HEK293 (cell line): ENCODE results near the gene SERINC5.

Source experiments
- CTCF ChIA-PET: fragments of 350-600 bp; formaldehyde crosslinking; extraction: SDS; loops from one replicate; lab custom pipeline; 2021; ENCODE audit warnings: antibody characterized with exemption; lab: Yijun Ruan, JAX
- POLR2A ChIA-PET: fragments of 300-600 bp; formaldehyde crosslinking; extraction: SDS; loops from one replicate; lab custom pipeline; 2020; ENCODE audit warnings: antibody characterized with exemption, inconsistent platforms; lab: Yijun Ruan, JAX
- H3K27ac ChIP-seq: fragments of 200-500 bp; sonication (Bioruptor generic); 2 replicates; pipeline ENCODE4 v1.5.1; 2014; ENCODE audit warnings: low read depth, low read length, control low read depth, inconsistent platforms; ENCODE audit errors: extremely low read depth
- H3K36me3 ChIP-seq, 2 experiments: fragments of 200-500 bp in 1 of 2; sonication (Bioruptor generic) in 1 of 2; 1 replicate in 1 of 2; 2 replicates in 1 of 2; pipeline ENCODE4 v1.5.1; 2014 to 2017; ENCODE audit warnings: inconsistent platforms in 2 of 2, low read length in 2 of 2; ENCODE audit not compliant: control insufficient read depth in 2 of 2, insufficient read depth in 1 of 2
- H3K4me1 ChIP-seq: fragments of 200-500 bp; sonication (Bioruptor generic); 2 replicates; pipeline ENCODE4 v1.5.1; 2014; ENCODE audit warnings: mild to moderate bottlenecking, low read length, inconsistent platforms; ENCODE audit not compliant: control insufficient read depth, insufficient read depth
- H3K4me3 ChIP-seq: 2 replicates; pipeline ENCODE4 v1.5.1; 2011; ENCODE audit warnings: low read depth, mild to moderate bottlenecking, control low read depth, low read length, moderate library complexity
- H3K9me3 ChIP-seq: fragments of 200-500 bp; sonication (Bioruptor generic); 2 replicates; pipeline ENCODE4 v1.5.1; 2014; ENCODE audit warnings: low read depth, low read length, inconsistent platforms; ENCODE audit not compliant: control insufficient read depth, insufficient read depth
- BCL11B ChIP-seq: fragments of 450-650 bp; formaldehyde crosslinking; IDR thresholded peaks from 2 replicates; pipeline ENCODE4 v1.5.1; 2016; ENCODE audit warnings: low read depth, missing biosample characterization, missing genetic modification characterization
- GFI1B ChIP-seq: fragments of 450-650 bp; formaldehyde crosslinking; IDR thresholded peaks from 2 replicates; pipeline ENCODE4 v1.5.1; 2016; ENCODE audit warnings: missing biosample characterization, missing genetic modification characterization
- KLF10 ChIP-seq: fragments of 450-650 bp; IDR thresholded peaks from 2 replicates; pipeline ENCODE4 v1.5.1; 2018; ENCODE audit warnings: missing biosample characterization, mild to moderate bottlenecking, missing genetic modification characterization
- KLF8 ChIP-seq: fragments of 450-650 bp; formaldehyde crosslinking; IDR thresholded peaks from 2 replicates; pipeline ENCODE4 v1.5.1; 2016; ENCODE audit warnings: missing biosample characterization, missing genetic modification characterization
- PRDM1 ChIP-seq: fragments of 450-650 bp; formaldehyde crosslinking; IDR thresholded peaks from 2 replicates; pipeline ENCODE4; 2016; ENCODE audit warnings: missing biosample characterization, missing genetic modification characterization
- ZBTB26 ChIP-seq: fragments of 450-650 bp; formaldehyde crosslinking; optimal IDR thresholded peaks from 2 replicates; pipeline ENCODE3; 2016; ENCODE audit warnings: missing biosample characterization, mild to moderate bottlenecking, missing genetic modification characterization
- ZNF16 ChIP-seq: fragments of 450-650 bp; formaldehyde crosslinking; IDR thresholded peaks from 2 replicates; pipeline ENCODE4 v1.5.1; 2016; ENCODE audit warnings: low read depth, missing biosample characterization, missing genetic modification characterization
- ZNF2 ChIP-seq: fragments of 450-650 bp; formaldehyde crosslinking; IDR thresholded peaks from 2 replicates; pipeline ENCODE4 v1.5.1; 2016; ENCODE audit warnings: missing biosample characterization, missing genetic modification characterization
- ZNF404 ChIP-seq: fragments of 450-650 bp; formaldehyde crosslinking; IDR thresholded peaks from 2 replicates; pipeline ENCODE4 v1.5.1; 2017; ENCODE audit warnings: missing biosample characterization, missing genetic modification characterization
- ZNF416 ChIP-seq: fragments of 450-650 bp; formaldehyde crosslinking; IDR thresholded peaks from 2 replicates; pipeline ENCODE4 v1.5.1; 2016; ENCODE audit warnings: missing biosample characterization, missing genetic modification characterization
- ZNF433 ChIP-seq: fragments of 450-650 bp; formaldehyde crosslinking; IDR thresholded peaks from 2 replicates; pipeline ENCODE4 v1.5.1; 2016; ENCODE audit warnings: missing biosample characterization, missing genetic modification characterization, low read depth
- ZNF449 ChIP-seq: fragments of 450-650 bp; formaldehyde crosslinking; IDR thresholded peaks from 2 replicates; pipeline ENCODE4 v1.5.1; 2017; ENCODE audit warnings: missing biosample characterization, mild to moderate bottlenecking, missing genetic modification characterization, moderate library complexity
- ZNF549 ChIP-seq: fragments of 450-650 bp; IDR thresholded peaks from 2 replicates; pipeline ENCODE4 v1.5.1; 2018; ENCODE audit warnings: missing biosample characterization, missing genetic modification characterization, mild to moderate bottlenecking, inconsistent platforms, moderate library complexity
- ZNF623 ChIP-seq: fragments of 450-650 bp; formaldehyde crosslinking; IDR thresholded peaks from 2 replicates; pipeline ENCODE4 v1.5.1; 2016; ENCODE audit warnings: missing biosample characterization, missing genetic modification characterization
- ZNF639 ChIP-seq: fragments of 450-650 bp; formaldehyde crosslinking; IDR thresholded peaks from 2 replicates; pipeline ENCODE4 v1.5.1; 2016; ENCODE audit warnings: missing biosample characterization, missing genetic modification characterization
- ZNF707 ChIP-seq: fragments of 450-650 bp; formaldehyde crosslinking; IDR thresholded peaks from 2 replicates; pipeline ENCODE4 v1.5.1; 2016; ENCODE audit warnings: missing biosample characterization, missing genetic modification characterization
- ZSCAN18 ChIP-seq: fragments of 450-650 bp; formaldehyde crosslinking; IDR thresholded peaks from 2 replicates; pipeline ENCODE4 v1.5.1; 2016; ENCODE audit warnings: missing biosample characterization, missing genetic modification characterization
- TF ChIP-seq, protein P1 (sequence below): fragments of 450-650 bp; formaldehyde crosslinking; IDR thresholded peaks from 2 replicates; pipeline ENCODE4 v1.5.1; 2016; ENCODE audit warnings: missing biosample characterization, missing genetic modification characterization
- TF ChIP-seq, protein P2 (sequence below): fragments of 450-650 bp; formaldehyde crosslinking; IDR thresholded peaks from 2 replicates; pipeline ENCODE4 v1.5.1; 2017; ENCODE audit warnings: missing biosample characterization, missing genetic modification characterization
- TF ChIP-seq, protein P3 (sequence below): fragments of 450-650 bp; formaldehyde crosslinking; IDR thresholded peaks from 2 replicates; pipeline ENCODE4 v1.5.1; 2016; ENCODE audit warnings: missing biosample characterization, missing genetic modification characterization

The SERINC5 gene

GRCh38 chr5:80168388-80169028 is 87.3 kb downstream of the SERINC5 start:
- Histone ChIP-seq H3K9me3 (no peaks in the 10 kb centered on the region), H3K4me3 (no peak overlapping the region), H3K4me1 (peaks cover 5% of the 10 kb centered on the region; the same call in 1 of the 2 replicates), H3K36me3 (peaks cover 0 to 3% of the 10 kb centered on the region in 2 experiments; a peak in 1 of 3 replicates), H3K27ac (no peak overlapping the region)
- ChIA-PET POLR2A (no interaction called here), CTCF (no interaction called here)
- no peak for TF ChIP-seq ZSCAN18 (tag by site-specific recombination)
- no peak for TF ChIP-seq ZNF16 (tag by site-specific recombination)
- no peak for TF ChIP-seq ZNF639 (tag by site-specific recombination)
- TF ChIP-seq, protein P1, sequence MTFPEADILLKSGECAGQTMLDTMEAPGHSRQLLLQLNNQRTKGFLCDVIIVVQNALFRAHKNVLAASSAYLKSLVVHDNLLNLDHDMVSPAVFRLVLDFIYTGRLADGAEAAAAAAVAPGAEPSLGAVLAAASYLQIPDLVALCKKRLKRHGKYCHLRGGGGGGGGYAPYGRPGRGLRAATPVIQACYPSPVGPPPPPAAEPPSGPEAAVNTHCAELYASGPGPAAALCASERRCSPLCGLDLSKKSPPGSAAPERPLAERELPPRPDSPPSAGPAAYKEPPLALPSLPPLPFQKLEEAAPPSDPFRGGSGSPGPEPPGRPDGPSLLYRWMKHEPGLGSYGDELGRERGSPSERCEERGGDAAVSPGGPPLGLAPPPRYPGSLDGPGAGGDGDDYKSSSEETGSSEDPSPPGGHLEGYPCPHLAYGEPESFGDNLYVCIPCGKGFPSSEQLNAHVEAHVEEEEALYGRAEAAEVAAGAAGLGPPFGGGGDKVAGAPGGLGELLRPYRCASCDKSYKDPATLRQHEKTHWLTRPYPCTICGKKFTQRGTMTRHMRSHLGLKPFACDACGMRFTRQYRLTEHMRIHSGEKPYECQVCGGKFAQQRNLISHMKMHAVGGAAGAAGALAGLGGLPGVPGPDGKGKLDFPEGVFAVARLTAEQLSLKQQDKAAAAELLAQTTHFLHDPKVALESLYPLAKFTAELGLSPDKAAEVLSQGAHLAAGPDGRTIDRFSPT (tag by site-specific recombination): no peak
- TF ChIP-seq, protein P2, sequence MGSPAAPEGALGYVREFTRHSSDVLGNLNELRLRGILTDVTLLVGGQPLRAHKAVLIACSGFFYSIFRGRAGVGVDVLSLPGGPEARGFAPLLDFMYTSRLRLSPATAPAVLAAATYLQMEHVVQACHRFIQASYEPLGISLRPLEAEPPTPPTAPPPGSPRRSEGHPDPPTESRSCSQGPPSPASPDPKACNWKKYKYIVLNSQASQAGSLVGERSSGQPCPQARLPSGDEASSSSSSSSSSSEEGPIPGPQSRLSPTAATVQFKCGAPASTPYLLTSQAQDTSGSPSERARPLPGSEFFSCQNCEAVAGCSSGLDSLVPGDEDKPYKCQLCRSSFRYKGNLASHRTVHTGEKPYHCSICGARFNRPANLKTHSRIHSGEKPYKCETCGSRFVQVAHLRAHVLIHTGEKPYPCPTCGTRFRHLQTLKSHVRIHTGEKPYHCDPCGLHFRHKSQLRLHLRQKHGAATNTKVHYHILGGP (tag by site-specific recombination): no peak
- no peak for TF ChIP-seq ZNF416 (tag by site-specific recombination)
- no peak for TF ChIP-seq ZNF404 (tag by site-specific recombination)
- TF ChIP-seq ZNF623: no peak
- no peak for TF ChIP-seq ZNF707 (tag by site-specific recombination)
- no peak for TF ChIP-seq KLF10
- TF ChIP-seq GFI1B (tag by site-specific recombination): no peak
- TF ChIP-seq, protein P3, sequence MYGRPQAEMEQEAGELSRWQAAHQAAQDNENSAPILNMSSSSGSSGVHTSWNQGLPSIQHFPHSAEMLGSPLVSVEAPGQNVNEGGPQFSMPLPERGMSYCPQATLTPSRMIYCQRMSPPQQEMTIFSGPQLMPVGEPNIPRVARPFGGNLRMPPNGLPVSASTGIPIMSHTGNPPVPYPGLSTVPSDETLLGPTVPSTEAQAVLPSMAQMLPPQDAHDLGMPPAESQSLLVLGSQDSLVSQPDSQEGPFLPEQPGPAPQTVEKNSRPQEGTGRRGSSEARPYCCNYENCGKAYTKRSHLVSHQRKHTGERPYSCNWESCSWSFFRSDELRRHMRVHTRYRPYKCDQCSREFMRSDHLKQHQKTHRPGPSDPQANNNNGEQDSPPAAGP (tag by site-specific recombination): no peak
- no peak for TF ChIP-seq PRDM1 (tag by site-specific recombination)

DNA sequence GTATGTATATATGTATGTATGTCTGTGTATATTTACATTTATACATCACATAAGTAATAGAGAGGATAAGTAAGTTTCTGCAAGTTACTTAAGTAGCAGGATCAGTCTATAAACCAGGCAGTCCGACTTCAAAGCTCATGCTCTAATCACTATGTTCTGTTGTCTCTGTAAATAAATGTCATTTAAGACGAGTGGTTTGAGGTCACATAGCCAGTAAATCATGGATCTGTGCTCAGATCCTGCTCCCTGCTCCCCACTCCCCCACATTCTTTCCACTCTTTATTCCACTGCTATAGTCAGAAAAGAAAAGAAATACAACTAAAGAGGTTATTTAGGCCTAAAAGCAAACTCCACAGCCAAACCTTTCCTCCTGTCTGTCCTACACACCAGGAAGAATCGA is 90.4 kb downstream of the SERINC5 start:
- H3K4me3 ChIP-seq: no peak overlapping the region
- POLR2A ChIA-PET: no interaction called here
- no peak overlapping the region for H3K27ac ChIP-seq
- TF ChIP-seq ZBTB26 (tag by site-specific recombination) (no peak), ZNF2 (no peak), BCL11B (tag by site-specific recombination) (no peak), ZNF549 (no peak), ZNF449 (tag by site-specific recombination) (no peak), KLF8 (no peak), ZNF433 (tag by site-specific recombination) (no peak)
- H3K4me1 ChIP-seq: peaks cover 5% of the 10 kb centered on the region; the same call in 1 of the 2 replicates
- CTCF ChIA-PET: no interaction called here
- H3K9me3 ChIP-seq: no peaks in the 10 kb centered on the region
- H3K36me3 ChIP-seq: peaks cover 0 to 3% of the 10 kb centered on the region in 2 experiments; a peak in 2 of 3 replicates
